Activated CD4-positive, alpha-beta T cell treated with anti-CD3 and anti-CD28 coated beads, Interleukin-2, amount 50 U/mL, for 48 hours (primary cell): ENCODE measurements around the gene TRIM71.
"Not testable (repeated sequence)": the region's sequence is repeated elsewhere in the genome, so short reads cannot be mapped to it uniquely, and the experiment has no call there.

Experiments used
- DNase-seq, 2 experiments: peaks; one replicate each; pipeline ENCODE4 v3.0.0-alpha.2; 2020

TRIM71 gene

DNA sequence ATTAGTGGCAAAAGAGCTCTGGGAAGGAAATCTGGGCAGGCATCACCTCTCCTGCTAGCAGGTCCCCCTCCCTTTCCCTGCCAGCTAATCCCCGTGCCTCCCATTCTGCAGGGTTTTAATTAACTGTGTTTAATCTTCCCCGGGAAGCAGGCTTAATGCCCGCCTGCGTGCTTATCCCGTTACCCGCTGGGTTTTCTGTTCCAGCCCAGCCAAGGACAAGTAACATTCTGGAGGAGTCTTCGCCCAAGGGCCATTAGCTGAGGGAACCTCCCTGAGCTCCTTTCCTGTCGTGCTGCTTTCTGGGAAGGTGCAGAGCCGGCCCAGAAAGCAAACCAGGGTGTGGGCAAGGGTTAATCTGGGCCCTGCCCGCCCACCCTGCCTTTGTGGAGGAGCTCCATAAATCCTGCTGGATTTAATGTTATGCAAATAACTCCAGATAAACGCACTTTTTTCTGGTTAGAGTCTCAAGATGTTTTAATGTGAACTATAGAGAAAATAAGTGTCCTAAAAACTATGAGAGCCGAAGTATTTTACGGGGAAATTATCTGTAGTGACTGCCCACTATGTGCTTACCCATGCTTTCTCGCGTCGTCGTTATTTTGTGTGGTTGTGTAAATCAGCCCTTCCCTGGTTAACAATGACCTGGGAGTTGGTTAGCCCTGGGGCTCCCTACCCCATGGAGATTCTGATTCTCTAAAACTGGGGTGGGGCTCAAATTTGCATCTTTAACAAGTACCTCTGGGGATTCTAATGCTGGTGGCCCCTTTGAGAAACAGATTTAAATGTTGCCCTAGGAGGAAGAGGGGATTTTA is 25.9 kb downstream of the TRIM71 start:
- DNase-seq = no peak

DNA sequence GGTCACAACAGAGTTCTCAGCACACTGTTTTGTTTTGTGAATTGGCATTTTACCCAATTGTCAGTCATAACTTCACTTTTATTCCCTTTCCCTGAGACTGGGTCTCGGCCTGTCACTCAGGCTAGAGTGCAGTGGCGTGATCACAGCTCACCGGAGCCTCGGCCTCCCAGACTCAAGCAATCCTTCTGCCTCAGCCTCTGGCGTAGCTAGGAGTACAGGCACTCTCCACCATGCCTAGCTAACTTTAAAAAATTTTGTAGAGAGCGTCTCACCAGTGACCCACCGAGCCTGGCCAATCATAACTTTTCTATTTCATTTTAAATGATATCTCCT is 26.5 kb downstream of the TRIM71 start:
- DNase-seq = no peak

- DNase-seq = no peak
Observed at GRCh38 chr3:32844914-32845313, 27.1 kb downstream of the TRIM71 start.

DNA sequence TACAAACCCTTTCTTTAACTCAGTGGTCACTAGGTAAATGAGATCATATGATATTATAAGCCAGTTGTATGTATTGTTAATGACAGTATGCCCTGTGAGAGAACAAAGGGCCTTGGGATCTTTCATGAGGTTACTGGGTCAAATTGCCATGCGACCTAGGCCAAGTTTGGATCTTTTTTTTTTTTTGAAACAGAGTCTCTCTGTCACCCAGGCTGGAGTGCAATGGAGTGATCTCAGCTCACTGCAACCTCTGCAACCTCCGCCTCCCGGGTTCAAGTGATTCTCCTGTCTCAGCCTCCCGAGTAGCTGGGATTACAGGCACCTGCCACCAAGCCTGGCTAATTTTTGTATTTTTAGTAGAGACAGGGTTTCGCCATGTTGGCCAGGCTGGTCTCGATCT is 27.7 kb downstream of the TRIM71 start:
- not testable (repeated sequence) for DNase-seq

DNA sequence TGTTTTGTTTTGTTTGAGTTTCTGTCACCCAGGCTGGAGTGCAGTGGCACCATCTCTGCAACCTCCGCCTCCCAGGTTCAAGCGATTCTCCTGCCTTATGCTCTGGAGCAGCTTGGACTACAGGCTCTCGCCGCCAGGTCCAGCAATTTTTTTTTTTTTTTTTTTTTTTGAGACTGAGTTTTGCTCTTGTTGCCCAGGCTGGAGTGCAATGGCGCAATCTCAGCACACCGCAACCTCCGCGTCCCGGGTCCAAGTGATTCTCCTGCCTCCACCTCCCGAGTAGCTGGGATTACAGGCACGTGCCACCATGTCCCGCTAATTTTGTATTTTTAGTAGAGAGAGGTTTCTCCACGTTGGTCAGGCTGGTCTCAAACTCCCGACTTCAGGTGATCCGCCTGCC is 29.2 kb downstream of the TRIM71 start:
- DNase-seq = not testable (repeated sequence)

DNA sequence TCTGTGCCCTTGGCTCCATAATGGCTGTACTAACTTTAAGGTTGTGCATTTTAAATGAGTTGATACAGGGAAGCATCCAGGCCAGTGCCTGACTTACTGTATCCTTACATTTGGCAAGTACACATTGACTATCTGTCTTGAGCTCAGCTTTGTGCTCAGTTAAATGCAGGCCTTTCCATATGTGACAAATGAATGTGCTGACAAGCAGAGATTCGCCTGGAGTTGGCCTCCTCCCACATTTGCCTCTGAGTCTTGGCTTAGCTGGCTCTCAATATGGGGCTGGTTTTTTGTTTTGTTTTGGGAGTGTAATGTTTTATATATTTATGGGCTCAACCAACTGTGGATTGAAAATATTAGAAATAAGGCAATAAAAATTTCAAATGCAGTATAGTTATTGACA is 29.7 kb downstream of the TRIM71 start:
- DNase-seq = no peak

- DNase-seq = no peak
Observed at GRCh38 chr3:32848215-32848614, 30.4 kb downstream of the TRIM71 start.

DNA sequence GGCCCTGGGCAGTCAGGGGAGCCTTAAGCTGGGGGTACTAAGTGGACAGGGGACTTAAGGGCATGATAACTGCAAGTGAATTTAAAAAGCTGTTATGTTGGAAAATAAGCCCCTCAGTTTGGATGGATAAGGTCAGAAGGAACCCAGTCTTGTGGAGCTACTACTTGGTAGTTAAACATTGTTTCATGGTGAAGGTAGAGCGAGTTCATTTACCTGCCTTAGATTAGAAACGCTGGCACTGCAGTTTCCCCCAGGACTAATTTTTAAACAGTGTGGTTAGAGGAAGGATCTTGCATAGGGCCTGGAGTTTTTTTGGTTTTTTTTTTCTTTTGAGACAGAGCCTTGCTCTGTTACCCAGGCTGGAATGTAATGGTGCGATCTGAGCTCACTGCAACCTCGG is 31.2 kb downstream of the TRIM71 start:
- no peak for DNase-seq

DNA sequence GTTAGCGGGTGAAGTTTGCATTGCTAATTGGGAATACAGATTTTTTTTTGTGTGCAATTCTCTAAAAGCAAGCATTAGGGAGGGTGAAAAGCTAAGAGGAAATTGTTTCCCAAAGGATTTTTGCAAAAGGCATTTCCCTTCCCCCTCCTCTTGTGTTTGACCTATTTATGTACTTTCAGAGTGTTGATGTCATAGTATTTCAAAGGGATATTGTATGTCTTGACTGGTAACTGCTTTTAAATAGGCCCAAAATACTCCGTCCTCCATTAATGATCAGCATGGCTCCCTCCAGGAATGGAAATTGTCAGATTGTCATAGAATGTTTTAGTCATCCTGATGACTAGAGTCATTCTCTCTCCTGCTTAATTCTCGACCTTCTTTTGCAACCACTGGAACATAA is 32.4 kb downstream of the TRIM71 start:
- no peak for DNase-seq

GRCh38 chr3:32850636-32851035 is 32.8 kb downstream of the TRIM71 start:
- no peak for DNase-seq

DNA sequence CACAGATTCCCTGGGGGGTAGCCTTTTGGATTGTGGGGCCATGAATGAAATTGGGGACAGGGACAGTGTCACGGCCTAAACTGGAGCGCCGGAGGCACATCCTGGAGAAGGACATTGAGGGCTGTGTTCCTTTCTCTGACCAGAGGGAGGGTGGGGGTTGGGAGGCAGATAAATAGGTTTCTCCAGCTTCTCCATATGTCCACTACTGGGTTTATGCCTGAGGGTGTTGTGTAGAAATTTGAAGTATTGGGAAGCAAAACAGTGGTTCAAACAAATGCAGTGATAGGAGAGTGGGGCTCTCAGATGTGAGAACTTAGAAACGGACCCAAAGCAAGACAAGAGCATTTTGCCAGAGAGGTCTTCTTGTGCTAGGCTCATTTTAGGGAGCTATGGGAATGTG is 34.3 kb downstream of the TRIM71 start:
- DNase-seq = no peak

DNA sequence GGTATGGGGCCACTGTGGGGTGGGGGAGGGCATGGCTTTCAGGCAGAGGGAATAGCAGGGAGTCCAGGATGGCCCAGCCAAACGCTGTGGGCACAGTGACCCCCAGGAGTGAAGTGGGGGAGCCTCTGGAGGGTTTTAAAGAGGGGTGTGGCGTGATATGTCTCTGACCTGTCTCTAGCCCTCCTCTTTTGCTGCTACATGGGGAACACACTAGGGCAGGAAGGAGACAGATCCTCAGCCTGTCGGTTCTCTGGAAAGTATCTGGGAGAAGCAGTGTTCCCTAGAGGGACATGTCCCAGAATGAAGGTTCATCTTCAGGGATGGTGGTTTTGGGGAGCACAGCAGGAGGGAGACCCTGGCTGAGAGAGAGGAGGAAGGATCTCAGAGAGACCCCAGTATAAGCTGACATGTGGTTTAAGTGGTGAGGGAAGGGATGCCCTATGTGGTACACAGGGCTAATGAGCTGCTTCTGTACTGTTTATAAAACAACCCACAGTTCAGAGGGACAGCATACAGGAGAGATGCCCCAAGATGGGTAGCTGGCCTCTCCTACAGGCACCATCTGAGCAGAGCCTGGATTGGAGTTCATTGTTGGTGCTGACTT is 37.7 kb downstream of the TRIM71 start:
- DNase-seq = no peak

GRCh38 chr3:32856355-32856889 is 38.6 kb downstream of the TRIM71 start:
- DNase-seq = no peak

GRCh38 chr3:32856901-32857507 is 39.2 kb downstream of the TRIM71 start:
- no peak for DNase-seq

GRCh38 chr3:32857921-32858320 is 40.1 kb downstream of the TRIM71 start:
- no peak for DNase-seq

- no peak for DNase-seq
Observed at GRCh38 chr3:32859604-32860237, 41.9 kb downstream of the TRIM71 start.

GRCh38 chr3:32860499-32860898 is 42.7 kb downstream of the TRIM71 start:
- DNase-seq = no peak

GRCh38 chr3:32861681-32862080 is 43.9 kb downstream of the TRIM71 start:
- no peak for DNase-seq

DNA sequence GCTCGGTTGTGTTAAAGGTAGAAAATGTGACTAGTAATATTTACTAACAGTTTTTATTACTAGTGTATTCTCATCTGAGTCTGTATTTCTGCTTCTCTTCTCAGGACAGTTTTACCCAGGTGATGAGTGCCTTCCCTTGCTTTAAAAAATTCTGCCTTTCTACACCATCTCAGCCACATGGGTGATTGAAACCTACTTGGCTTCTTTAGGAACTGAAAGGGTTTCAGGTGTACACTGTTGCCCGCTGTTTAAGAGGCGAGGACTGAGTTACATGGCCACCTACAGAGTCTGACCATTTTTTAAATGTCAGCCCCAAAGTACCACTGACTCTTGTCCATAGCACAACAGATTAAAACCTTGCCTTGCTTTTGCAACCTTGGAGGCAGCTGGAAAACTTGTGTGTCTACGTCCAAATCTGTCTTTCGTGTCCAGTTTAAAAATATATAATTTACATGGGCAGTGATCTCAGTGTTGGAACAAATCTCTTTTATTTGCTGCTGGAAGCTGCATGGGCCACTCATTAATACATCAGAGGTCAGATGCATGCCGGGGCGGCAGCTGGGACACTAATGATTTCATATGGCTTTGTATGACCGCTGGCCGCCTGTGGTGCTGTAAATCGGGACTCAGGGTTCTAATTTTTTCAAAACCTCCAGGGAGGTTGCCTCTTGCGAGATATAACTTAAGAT is 44.6 kb downstream of the TRIM71 start:
- no peak for DNase-seq

GRCh38 chr3:32862936-32863487 is 45.2 kb downstream of the TRIM71 start:
- DNase-seq = no peak

GRCh38 chr3:32865383-32865782 is 47.6 kb downstream of the TRIM71 start:
- peak in 1 of 2 experiments; percentile 23 for DNase-seq

DNA sequence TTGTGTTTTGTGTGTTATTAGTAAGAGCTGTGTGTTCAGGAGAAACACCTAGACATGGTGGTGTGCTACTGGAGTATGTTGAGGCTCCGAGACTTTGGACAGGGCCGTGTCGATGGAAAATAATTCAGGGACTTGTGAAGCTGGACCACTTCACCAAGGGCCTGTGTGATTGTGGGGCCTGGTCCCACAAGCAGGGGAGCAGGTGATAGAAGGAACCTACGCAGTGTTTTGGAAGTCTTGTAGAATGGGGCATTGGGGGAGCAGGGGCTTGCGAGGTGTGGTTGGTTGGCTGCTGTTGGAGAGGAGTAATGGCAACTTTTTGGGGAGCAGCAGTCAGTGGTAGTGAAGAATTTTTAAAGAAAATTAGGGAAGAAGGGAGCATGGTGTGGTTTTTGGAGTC is 48.7 kb downstream of the TRIM71 start:
- no peak for DNase-seq

GRCh38 chr3:32867954-32868353 is 50.2 kb downstream of the TRIM71 start:
- DNase-seq = no peak
